Measurements from ENCODE around the gene SORCS2.

GRCh38 chr4:7686070-7686870 is 493.9 kb downstream of the SORCS2 start:
- TF ChIP-seq SP1 (IDR thresholded peaks at IDR 0.05) (no peak), ELF4 (IDR thresholded peaks at IDR 0.05) (no peak)
